GM19239 (cell line): Measurements from ENCODE around the gene FBXO48.
"Not testable (repeated sequence)": the region's sequence is repeated elsewhere in the genome, so short reads cannot be mapped to it uniquely, and the experiment has no call there.

ENCODE experiments used
- DNase-seq: peaks from one replicate; pipeline ENCODE4 v3.0.0; 2011; ENCODE audit warnings: low spot score; ENCODE audit not compliant: insufficient read length
- FAIRE-seq: peaks from 2 replicates; lab custom pipeline; 2011; peaks lifted over from hg19 to GRCh38; lab: Jason Lieb, UNC

The FBXO48 gene, protein sequence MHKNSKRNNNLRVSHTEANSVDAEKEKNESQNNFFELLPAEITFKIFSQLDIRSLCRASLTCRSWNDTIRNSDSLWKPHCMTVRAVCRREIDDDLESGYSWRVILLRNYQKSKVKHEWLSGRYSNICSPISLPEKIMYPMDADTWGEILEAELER

DNA sequence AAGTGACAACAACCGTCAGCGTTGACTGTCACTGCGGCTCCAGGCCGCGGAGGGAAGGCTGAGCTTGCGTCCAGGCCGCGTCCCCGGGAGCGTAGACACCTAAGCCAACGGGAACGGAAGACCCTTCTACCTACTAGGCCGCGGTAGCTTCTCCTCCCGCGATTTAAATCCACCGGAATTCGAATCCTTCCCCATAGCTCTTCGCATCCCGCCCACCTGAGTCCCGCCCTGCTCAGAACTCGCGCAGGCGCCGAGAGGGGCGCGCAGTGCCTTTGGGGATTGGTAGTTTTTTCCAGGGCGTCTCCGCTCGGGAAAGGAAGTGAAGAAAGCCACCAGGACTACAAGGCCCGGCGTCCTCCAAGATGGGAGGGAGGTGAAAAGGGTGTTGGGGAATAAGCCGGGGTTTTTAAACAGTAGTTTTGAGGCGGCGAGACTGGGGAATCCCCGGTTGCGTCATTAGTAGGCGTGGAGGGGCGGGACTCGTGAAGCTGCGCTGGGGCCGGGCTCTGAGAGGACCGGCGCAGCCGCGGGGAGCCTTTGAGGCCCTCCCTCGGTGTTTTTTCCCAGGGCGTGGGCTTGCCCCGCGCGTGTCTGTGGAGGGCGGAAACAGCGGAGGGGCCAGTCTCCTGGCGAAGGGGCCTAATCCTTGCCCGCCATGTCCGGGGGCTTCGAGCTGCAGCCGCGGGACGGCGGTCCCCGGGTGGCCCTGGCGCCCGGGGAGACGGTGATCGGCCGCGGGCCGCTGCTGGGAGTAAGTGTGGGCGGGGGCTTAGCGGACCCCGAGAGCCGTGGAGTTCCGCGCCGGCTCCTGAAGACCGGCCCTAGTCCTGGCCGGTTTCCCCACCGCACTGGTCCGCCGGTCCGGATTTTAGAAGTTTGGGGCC is at the start of gene FBXO48, which contains the start of gene APLF:
TSS of gene FBXO48 (minus strand) at position 218 of the 884 bp plus-strand sequence. CDS start 2,149 bp downstream, outside the sequence.
TSS of gene APLF (plus strand) at position 509 of the 884 bp plus-strand sequence. CDS start at position 656, 147 bp downstream.
- DNase-seq (peak; percentile 89), FAIRE-seq (peak; percentile 95)

DNA sequence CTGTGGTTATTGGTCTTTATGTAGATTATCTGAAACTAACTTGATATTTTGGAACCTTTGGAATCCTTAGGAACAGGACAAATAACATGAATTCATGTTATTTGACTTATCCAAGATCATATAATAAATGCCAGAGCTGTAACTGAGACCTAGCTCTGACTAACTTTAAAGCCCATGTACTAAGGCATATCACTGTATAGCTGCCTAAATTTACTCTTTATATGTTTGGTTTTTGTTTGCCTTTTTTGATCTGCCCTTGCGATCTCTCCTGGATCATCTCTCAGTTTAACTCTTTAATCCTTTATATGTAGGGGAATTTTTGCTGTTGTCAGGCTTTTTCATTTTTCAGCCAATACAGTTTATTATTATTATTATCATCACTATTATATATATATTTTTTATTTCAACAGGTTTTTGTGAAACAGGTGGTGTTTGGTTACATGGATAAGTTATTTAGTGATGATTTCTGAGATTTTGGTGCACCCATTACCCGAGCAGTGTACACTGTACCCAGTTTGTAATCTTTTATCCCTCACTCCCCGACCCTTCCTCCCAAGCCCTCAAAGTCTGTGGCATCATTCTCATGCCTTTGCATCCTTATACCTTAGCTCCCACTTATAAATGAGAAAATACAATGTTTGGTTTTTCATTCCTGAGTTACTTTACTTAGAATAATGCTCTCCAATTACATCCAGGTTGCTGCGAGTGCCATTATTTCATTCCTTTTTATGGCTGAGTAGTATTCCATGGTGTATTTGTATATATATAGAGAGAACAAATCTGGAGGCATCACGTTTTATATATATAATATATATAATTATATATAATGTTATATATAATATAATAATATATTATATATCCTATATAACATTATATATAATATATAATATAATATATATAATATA is 49.2 kb upstream of the FBXO48 start:
- peak; percentile 31 for FAIRE-seq
- no peak for DNase-seq

DNA sequence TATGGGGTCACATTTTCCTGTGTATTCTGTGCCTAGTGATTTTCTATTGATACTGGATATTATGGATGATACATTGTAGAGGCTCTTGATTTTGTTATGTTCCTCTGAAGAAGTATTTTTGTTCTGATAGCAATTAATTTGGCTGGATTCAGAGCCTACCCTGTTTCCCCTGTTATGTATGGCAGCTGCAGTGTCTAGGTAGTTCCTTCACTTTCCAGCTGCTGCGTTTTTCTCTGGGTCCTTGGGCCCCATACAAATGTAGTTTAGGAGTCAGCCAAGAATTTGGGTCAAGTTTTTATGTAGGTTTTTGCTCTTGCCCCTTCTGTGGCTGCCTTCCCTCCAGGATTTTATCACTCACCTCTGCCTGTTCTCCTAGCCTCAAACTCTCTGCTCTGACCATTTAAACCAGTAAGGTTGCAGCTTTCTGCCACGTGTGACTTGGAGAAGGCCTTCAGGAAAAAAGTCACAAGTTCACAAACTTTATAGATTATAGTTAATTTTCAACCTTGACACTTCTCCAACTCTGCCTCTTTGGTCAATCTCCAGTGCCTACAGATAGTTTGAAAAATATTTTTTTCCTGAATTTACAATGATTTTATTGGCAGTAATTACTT is 47.3 kb upstream of the FBXO48 start:
- FAIRE-seq (no peak), DNase-seq (no peak)

DNA sequence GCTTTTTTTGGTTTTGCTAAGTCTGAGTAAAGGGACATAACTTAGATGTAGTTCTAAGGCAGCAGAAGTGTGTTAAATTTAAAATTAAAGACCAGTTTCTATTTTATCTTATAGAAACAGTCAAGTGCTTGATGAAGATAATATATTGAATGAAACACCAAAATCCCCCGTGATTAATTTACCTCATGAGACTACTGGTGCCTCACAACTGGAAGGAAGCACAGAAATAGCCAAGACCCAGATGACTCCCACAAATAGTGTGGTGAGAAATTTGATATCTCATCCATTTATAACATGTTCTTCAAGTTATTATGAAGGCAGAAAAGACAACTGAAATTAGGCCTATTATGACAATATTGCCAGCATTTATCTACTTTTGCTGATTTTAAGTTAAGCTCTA is 45.9 kb upstream of the FBXO48 start:
- FAIRE-seq (no peak), DNase-seq (no peak)

DNA sequence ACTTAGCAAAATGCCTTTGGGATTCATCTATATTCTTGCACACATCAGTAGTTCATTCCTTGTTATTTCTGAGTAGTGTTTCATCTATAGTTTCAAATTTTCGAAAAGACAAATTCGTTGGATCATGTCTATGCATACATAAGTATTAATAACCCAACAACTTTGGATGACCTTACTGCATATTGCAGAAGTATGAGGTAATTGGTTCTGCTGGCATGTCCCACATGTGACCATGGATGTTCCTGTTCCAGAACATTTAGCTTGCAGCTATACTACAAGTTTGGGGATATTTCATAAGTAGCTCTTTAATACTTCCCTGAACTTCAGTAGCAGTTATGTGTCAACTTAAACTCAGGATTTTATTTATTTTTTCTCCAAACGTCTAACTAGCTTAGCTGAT is 45.2 kb upstream of the FBXO48 start:
- FAIRE-seq: no peak
- DNase-seq: no peak

DNA sequence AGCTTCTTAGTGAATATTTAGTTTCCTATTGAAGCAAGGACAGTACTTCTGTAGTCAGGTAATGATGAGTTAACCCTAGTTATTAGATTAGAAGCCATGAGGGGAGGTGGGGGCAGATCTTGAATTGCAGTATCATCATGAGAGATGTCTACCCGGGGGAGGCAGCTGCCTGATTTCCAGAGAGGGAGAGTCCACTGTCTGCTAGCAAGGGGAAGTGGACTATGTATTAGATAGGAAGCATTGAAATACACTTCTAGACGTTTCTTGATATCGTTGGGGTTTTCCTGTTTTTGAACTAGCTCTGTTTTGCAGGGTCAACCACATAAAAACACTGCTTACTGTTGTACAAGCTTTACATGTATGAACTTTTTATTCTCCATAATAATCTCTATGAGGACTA is 39.1 kb upstream of the FBXO48 start:
- DNase-seq (no peak), FAIRE-seq (no peak)

DNA sequence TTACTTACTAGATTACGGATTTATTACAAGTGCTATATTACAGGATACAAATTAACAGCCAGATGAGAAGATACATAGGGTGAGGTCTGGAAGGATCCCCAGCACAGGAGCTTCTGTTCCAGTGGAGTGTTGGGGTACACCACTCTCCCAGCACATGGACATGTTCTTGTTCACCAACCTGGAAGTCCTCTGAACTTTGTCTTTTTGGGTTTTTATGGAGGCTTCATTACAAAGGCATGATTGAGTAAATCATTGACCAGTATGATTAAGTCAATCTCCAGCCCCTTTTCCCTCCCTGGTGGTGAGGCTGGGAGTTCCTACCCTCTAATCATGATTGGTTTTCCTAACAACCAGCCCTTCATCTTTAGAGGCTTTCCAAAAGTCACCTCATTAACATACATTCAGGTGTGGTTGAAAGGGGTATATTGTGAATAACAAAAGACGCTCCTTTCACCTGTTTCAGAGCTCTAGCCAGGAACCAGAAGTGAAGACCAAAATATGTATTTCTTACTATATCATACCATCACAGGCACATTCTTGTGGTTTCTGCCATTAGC is 38.6 kb upstream of the FBXO48 start:
- no peak for FAIRE-seq
- no peak for DNase-seq

DNA sequence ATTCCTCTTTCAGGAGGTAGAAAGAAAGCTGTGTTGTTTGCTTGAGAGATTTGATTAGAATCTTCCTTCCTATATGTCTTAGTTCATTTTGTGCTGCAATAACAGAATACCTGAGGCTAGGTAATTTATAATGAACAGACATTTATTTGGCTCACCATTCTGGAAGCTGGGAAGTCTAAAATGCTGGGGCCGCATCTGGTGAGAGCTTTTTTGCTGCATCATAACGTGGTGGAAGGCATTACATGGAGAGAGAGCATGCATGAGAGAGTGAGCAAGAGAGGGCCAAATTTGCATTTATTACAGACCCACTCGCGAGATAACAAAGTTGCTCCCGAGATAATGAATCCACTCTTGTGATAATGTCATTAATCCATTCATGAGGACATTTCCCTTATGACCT is 34.7 kb upstream of the FBXO48 start:
- FAIRE-seq: no peak
- DNase-seq: no peak

DNA sequence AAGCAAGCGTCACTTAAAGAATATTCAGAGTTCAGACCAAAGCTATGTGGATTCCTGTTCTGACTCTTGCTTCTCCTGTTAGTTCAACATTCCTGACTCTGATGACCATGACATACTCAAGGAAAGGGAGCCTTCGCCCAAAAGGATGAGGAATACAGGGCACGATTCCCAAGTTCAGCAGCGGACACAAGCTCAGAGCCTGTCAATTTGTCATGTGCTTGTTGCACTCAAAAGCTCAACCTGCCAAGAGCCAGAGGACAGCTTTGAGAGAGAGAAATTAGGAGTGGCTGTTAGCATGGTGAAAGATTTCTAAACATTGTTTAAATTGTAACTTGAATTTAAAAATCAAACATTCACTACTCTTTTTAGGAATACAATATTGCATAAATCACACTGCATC is 33.6 kb upstream of the FBXO48 start:
- FAIRE-seq (no peak), DNase-seq (no peak)

DNA sequence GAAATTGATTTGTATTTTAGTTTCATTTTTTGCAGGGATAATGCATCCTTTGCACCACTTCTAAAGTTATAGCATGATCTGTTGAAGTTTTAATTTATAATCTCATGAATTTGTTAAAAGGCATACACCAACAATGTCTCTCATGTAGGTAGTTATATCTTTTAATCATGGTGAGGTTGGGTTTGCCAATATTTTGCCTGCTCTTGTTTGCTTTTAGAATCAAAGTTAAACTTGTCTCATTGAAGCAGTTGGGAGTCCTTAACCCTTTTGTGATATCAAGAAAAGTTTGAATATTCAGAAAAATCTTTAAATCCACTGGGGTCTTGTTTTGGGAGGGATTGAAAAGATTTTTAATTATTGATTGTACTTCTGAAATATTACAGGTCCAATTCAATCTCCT is 32.0 kb upstream of the FBXO48 start:
- DNase-seq (no peak), FAIRE-seq (no peak)

DNA sequence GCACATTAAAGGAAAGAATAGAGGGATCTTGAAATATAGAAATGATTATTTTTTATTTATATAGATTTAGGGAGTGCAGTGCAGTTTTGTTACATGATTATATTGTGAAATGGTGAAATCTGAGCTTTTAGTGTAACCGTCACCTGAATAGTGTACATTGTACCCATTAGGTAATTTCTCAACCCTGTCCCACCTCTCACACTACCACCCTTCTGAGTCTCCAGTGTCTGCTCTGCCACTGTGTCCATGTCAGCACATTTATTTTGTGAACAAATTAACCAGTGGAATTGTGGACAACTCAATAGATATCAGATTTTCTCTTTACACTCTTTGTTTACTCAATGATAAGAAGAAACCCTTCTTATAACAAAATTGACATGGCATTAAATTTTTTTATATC is 24.5 kb upstream of the FBXO48 start:
- no peak for DNase-seq
- FAIRE-seq: no peak

DNA sequence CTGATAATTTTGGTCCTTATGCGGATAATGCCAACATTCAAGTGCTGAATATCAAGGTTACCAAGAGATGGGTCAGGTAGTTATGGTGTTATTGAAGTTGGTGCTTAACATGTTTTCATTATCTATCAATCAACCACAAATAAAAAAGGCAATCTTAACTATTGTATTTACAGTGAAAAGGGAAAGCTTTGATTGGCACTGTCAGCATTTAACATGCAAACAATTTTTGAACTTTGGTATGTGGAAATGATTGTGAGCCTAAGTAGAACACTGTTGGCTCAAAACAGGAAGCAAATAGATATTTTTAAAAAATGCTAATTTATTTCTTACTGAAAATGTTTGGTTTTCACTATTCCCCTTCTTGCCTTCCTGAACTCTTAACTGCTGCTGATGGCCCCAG is 22.2 kb upstream of the FBXO48 start:
- FAIRE-seq (no peak), DNase-seq (no peak)

DNA sequence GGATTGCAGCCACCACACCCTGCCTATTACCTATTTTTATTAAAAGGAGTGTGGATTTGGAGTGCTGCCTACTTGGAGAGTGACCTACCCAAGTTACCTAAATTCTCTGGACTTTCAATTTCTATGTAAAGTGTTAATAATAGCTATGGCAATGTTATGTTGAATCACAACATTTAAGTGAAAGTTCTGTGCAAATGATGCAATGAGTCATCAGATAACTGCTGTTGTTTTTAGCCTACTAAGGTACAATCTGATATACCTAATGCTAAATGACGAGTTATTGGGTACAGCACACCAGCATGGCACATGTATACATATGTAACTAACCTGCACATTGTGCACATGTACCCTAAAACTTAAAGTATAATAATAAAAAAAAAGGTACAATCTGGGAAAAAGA is 21.5 kb upstream of the FBXO48 start:
- DNase-seq, FAIRE-seq: not testable (repeated sequence)

DNA sequence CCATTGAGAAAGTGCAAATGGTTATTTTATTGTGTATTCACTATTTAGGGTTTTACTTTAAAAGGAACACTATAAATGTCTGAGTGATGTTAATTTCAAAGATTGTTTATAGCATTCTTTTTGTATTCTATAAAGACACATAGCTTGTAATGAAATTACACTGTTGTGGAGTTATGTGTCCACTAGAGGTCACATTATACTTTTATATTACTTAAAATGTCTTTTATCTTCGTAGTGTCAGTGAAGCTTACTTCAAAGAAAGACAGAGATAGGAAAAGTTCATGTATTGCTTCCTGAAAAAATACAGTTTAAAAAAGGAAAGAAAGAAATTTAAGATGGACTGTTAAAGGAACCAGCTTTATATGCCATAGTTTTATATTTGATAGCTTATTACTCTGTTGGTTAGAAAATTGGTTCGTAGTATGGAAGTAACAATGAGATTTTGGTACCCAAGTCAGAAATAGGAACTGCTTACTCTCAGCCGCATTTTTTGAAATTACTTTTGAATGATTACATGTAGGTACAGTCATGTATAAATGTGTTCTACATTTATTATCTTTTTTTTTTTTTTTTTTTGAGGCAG is 20.8 kb upstream of the FBXO48 start:
- FAIRE-seq (peak; percentile 66), DNase-seq (no peak)

DNA sequence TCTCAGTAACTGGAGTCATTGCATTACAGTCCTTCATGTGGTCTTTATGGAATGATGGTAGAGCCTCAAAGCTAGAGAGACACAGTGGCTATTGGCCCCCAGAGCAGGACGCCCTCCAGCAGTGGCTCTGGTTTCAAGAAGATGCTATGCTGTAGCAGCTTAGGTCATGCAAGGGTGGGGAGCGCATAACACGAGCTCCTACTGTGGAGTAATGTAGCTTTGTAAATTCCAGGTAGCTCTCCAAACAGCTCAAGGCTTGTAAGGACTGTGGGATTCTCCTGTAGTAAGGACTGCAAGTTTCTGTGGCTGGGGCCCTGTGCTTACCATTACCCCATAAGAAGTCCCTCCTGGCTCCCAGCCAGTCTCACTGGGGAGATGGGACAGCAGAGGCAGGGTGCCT is 15.9 kb upstream of the FBXO48 start:
- no peak for DNase-seq
- FAIRE-seq: no peak

DNA sequence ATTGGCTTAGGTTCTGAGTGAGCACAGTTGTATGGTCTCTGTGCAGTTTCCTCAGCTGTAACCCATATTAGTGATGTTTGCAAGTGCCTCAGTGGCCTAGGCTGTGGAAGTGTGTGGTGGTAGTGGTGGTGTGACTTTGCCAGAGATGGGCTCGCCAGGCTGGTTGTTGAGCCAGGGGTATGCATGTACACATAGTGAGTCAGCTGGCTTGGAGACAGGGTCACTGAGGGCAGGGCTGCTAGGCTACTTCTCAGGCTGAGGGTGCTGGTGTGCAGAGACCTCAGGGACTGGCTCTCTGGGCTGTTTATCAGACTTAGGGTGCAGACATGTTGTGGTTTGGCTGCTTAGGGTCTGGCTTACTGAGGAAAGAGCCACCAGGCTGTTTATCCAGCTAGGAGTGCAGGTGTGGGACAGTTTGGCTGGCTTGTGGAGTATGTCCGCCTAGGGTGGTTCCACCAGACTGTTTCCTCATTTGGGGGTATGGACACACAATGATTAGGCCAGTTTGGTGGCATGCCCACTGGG is 15.3 kb upstream of the FBXO48 start:
- FAIRE-seq: no peak
- DNase-seq: no peak

DNA sequence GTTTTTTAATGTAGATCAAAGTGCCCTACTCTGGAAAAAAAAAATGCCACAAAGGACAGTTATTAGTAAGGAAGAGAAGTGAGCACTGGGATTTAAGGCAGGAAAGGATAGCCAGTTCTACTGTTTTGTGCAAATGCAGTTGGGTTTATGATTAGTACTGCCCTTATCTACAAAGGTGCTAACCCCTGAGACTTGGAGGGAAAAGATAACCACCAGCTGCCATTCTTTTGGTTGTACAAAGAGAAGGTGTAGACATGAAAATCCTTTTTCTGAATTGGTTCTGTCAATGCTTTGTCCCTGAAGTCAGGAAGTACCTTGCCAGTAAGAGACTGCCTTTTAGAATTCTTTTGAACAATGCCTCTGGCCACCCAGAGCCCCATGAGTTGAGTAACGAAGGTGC is 11.6 kb upstream of the FBXO48 start:
- no peak for FAIRE-seq
- DNase-seq: no peak

DNA sequence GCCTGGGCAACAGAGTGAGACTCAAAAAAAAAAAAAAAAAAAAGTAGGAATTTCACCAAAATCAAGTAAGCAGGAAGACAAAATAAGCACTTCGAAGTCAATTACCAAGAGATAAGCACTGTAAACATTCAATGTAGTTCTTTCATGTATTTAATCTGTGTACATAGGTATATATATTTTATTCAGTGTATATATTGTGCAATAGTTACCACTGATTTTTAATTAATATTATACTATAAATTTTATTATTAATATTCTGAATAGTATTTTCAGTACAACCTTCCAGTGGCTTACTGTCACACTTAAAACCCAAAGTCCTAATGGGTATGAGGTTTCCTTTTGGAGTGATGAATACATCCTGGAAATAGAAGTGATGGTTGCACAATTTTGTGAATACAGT is 9.4 kb upstream of the FBXO48 start:
- FAIRE-seq: no peak

DNA sequence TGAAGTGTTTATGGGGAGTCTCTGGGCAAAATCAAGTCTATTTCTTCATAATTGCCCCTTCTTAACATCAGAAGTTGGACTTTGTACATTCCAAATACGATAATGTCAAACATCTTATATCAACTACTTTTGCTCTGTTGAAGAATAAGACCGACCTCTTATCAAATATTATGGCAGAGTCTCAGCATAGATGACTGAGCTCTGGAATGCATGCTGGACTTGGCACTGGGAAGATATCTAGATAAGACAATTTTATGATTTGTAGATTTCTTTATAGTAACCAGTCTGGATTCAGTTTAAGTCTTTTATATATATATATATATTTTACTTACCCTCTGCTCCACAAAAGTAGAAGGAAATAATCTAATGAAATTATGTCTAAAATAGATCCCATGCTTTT is 8.5 kb upstream of the FBXO48 start:
- DNase-seq (no peak), FAIRE-seq (no peak)

More for the DNA sequence above, 9.4 kb upstream of the FBXO48 start:
- DNase-seq: no peak
